GM13976 (cell line): Measurements from ENCODE around the gene DOK5.

Experiments used
- DNase-seq: peaks from one replicate; pipeline ENCODE4 v3.0.0; 2012; ENCODE audit warnings: low spot score
- CTCF ChIP-seq: IDR thresholded peaks from 2 replicates; pipeline ENCODE4 v1.5.1; 2012; ENCODE audit warnings: borderline replicate concordance, mild to moderate bottlenecking; ENCODE audit not compliant: insufficient read depth; ENCODE audit errors: extremely low read depth, missing control alignments, control extremely low read depth
- in situ Hi-C: fragments of 300-500 bp; cut with MboI; formaldehyde crosslinking; loops from one replicate; pipeline ENCODE4 v1.12.0; 2022; ENCODE audit warnings: low sequenced_read_pairs, mixed read lengths, inconsistent platforms; ENCODE audit not compliant: unreplicated experiment

The DOK5 gene

DNA sequence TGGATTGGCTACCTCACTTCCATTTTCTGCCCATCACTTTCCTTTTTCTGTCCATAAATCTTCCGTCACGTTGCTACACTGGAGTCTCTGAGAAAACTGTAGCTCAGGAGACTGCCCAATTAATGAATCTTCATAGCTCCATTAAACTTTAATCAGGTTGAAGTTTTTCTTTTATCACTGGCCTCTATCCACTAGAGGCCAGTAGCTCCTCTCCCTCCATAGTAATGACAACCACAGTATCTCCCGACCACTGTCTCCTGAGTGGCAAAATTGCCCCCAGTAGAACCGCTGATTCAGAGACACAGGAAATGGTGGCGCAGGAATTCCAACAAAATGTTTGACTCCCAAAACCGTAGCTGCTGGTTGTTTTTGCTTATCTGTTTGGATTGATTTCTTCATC is 18.4 kb upstream of the DOK5 start:
- in situ Hi-C loops, result no loop called here

GRCh38 chr20:54458219-54458618 is 17.2 kb upstream of the DOK5 start:
- in situ Hi-C loops, result no loop called here
- no peak for DNase-seq
- TF ChIP-seq CTCF, result no peak

More for the DNA sequence above, 18.4 kb upstream of the DOK5 start:
- no peak for TF ChIP-seq CTCF
- no peak for DNase-seq

GRCh38 chr20:54459279-54459678 is 16.1 kb upstream of the DOK5 start:
- DNase-seq, result no peak
- in situ Hi-C loops, result no loop called here
- no peak for TF ChIP-seq CTCF

- DNase-seq, result no peak
- TF ChIP-seq CTCF, result no peak
- in situ Hi-C loops, result no loop called here
Measured at GRCh38 chr20:54464003-54464402, 11.4 kb upstream of the DOK5 start.

GRCh38 chr20:54466127-54466526 is 9.3 kb upstream of the DOK5 start:
- in situ Hi-C loops, result no loop called here
- no peak for TF ChIP-seq CTCF
- DNase-seq, result no peak

DNA sequence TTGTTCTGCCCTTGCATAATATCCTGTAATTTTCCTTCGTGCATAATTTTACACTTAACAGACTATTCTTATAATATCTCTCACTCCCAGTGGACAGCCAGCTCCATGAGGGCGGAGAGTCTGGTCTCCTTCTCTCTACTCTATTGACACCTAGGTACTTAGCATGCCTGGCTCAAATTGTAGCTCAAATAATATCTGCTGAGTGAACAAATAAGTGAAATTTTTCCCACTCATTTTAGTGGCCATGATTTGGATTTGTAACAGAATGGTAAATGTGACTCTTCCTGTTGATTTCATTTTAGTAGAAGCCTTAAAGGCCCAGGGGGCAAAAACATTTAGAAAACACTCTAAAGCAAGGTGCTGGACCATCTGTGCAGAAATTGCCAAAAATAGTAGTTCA is 7.8 kb upstream of the DOK5 start:
- TF ChIP-seq CTCF, result no peak
- in situ Hi-C loops, result no loop called here
- DNase-seq, result no peak

- in situ Hi-C loops, result no loop called here
Measured at GRCh38 chr20:54468082-54468481, 7.3 kb upstream of the DOK5 start.

More at GRCh38 chr20:54468082-54468481, 7.3 kb upstream of the DOK5 start:
- no peak for DNase-seq
- TF ChIP-seq CTCF, result no peak
